Astrocyte of the spinal cord (primary cell): Measurements from ENCODE around the gene MRO.
"Not testable (repeated sequence)": the region's sequence is repeated elsewhere in the genome, so short reads cannot be mapped to it uniquely, and the experiment has no call there.

Experiments used
- DNase-seq: peaks from one replicate; pipeline ENCODE4 v3.0.0; 2011; ENCODE audit warnings: low read depth, low spot score
- H3K4me3 ChIP-seq: 2 replicates; pipeline ENCODE4 v1.5.1; 2011; ENCODE audit warnings: low read depth, mild to moderate bottlenecking, low read length, moderate library complexity
- in situ Hi-C: cut with HindIII; loops from 2 replicates; pipeline ENCODE4 v1.10.0; 2017; ENCODE audit warnings: low sequenced_read_pairs
- TF ChIP-seq, protein P1 (sequence below): IDR thresholded peaks from 2 replicates; pipeline ENCODE4 v1.5.1; 2012; ENCODE audit warnings: low read depth, mild to moderate bottlenecking, low read length, inconsistent platforms

MRO gene

DNA sequence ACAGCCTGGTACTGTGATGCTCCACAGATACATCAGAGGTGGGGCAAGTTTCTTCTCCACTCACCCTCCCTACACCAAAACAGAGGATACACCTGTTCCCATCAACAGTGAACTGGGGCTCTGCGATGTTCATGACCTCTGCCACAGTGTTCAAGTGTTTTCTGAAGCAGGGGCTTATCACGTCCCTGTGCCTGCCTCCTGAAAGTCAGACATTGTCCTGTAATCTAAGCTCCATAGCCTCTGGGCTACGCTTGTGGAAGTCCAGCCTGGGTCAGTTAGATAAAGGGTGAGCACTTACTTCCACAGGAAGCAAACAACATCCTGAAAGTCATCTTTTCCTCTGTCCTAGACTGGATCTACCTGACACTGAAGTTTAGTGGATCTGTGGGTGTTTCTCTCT lies 20.2 kb upstream of the MRO start:
- H3K4me3 ChIP-seq = no peak overlapping the region
- no peak for DNase-seq
- in situ Hi-C loops = no loop called here
- TF ChIP-seq, protein P1, sequence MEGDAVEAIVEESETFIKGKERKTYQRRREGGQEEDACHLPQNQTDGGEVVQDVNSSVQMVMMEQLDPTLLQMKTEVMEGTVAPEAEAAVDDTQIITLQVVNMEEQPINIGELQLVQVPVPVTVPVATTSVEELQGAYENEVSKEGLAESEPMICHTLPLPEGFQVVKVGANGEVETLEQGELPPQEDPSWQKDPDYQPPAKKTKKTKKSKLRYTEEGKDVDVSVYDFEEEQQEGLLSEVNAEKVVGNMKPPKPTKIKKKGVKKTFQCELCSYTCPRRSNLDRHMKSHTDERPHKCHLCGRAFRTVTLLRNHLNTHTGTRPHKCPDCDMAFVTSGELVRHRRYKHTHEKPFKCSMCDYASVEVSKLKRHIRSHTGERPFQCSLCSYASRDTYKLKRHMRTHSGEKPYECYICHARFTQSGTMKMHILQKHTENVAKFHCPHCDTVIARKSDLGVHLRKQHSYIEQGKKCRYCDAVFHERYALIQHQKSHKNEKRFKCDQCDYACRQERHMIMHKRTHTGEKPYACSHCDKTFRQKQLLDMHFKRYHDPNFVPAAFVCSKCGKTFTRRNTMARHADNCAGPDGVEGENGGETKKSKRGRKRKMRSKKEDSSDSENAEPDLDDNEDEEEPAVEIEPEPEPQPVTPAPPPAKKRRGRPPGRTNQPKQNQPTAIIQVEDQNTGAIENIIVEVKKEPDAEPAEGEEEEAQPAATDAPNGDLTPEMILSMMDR = no peak

DNA sequence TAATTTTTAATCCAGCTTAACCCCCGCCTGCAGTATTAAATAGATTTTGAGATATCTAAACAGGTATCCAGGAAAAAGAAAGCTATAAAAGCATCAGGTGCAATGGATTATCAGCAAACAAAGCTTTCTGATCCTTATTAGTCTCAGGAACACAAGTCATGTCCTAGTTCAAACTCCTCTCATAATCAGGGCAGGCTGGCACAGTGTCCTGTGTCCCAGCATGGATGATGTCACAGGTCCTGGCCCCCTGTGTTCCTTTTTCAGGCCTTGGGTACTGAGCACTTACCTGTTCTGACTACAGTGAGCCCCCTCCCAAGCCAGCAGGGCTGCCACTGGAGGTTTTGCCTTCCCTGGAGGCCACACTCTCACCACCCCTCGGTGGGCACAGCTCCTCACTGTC lies 19.5 kb upstream of the MRO start:
- TF ChIP-seq, protein P1 = no peak
- in situ Hi-C loops = no loop called here

DNA sequence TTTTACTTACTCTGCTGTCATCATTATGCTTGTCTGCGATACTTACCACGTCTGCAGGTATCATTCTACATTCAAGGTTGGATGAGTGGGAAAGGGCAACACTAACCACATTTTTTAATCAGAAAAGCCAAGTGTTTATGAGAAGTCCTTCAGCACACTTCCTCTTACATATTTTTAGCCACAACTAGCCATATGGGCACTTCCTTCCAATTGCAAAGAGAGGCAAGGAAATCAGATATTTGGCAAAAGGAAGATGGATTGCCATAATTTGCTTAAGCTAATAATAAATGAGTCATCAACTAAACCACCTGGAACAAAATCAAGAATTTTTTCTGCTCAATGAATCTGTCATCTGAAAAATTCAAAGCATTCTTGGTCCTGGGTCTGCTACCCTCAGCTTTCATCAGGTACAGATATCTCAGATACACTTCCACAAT lies 16.7 kb upstream of the MRO start:
- no peak overlapping the region for H3K4me3 ChIP-seq
- peak; percentile 43 for DNase-seq
- in situ Hi-C loops = no loop called here
- TF ChIP-seq, protein P1 = no peak

More for the DNA sequence above, 19.5 kb upstream of the MRO start:
- no peak overlapping the region for H3K4me3 ChIP-seq
- DNase-seq = no peak

DNA sequence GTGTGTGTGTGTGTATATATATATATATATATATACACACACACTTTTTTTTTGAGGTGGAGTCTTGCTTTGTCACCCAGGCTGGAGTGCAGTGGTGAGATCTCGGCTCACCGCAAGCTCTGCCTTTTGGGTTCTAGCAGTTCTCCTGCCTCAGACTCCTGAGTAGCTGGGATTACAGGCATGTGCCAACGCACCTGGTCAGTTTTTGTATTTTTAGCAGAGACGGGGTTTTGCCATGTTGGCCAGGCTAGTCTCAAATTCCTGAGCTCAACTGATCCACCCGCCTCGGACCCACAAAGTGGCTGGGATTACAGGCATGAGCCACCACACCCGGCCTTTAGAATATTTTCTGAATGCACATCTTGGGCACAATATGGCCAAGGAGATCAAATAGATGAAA lies 13.7 kb upstream of the MRO start:
- H3K4me3 ChIP-seq, in situ Hi-C loops, DNase-seq: not testable (repeated sequence)

DNA sequence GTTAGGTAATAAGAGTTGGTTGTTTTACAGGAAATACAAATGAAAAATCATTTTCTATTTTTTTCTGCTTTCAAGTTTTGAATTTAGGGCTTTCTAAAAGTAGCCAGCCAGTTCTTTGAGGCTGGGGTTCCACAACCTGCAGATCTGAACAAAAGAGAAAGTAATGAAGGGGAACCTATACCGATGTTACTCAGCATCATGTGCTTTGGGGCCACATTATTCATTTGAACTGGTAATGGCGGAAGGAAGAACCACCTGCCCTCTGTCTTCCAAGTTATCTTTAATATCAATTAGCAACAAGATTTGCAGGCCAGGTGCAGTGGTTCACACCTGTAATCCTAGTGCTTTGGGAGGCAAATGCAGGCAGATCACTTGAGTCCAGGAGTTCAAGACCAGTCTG lies 12.9 kb upstream of the MRO start:
- H3K4me3 ChIP-seq = no peak overlapping the region
- TF ChIP-seq, protein P1 = no peak
- in situ Hi-C loops = no loop called here
- DNase-seq = no peak

- TF ChIP-seq, protein P1 = no peak
- H3K4me3 ChIP-seq = no peak overlapping the region
- in situ Hi-C loops = no loop called here
- DNase-seq = no peak
These were observed 10.7 kb upstream of the MRO start for GRCh38 chr18:50830544-50830943.

DNA sequence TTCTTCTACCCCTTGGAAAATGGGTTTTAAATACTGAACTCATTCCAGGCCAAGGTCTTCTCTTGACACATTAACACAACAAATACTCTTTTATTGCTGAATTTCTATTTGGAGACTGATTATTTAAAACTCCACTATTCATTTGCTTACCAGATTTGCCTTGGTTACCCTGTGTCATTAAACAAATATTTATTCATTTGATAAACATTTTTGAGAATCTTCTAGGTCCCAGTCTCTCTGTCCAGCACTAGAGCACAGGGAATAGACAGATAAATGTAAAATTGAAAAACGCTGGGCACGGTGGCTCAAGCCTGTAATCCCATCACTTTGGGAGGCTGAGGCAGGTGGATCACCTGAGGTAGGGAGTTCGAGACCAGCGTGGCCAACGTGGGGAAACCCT lies 9.8 kb upstream of the MRO start:
- H3K4me3 ChIP-seq = no peak overlapping the region
- no peak for DNase-seq
- in situ Hi-C loops = no loop called here
- TF ChIP-seq, protein P1 = no peak
